ENCODE results near the gene ABCD4.

ABCD4 gene

DNA sequence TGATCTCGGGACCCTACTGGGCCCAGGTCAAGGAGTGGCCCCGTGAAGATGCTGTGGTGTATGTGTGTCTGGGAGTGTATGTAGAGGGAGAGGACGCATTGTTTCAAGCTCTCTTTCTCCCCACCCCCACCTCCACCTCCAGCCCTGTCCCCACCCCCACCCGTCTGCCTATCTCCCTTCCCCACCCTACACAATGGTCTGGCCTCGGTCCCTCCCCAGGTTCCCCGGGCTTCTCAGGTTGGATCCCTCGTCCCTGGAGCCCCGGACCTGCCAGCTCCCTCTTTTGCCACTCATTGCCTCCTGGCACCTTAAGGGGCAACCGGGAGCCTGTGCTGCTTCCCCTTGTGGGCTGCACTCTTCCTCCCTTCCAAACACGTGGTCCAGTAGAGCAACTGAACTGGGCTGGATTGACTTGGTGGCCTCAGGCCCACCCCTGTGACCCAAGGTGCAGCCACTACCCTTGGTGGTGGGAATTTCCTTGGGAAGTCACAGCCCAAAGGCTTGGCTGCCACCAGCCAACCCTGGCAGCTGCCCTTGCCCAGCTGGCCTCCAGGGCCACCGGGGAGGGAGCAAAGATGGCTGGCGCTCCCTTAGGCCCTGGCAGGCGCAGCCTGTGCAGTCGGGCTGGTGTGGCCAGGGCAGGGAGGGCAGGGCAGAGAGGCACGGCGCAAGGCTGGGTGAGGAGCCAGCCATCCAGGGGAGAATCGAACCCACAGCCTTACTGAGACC lies 46.2 kb upstream of the ABCD4 start:
- Histone ChIP-seq H2AK5ac (ENCODE audit: low read length) (no peak overlapping the region), H3K27ac (ENCODE audit: low read depth, low read length) (no peak overlapping the region), H3K36me3 (ENCODE audit: control insufficient read depth in 1 of 2, insufficient read depth in 2 of 2, low read length in 2 of 2) (no peaks in the 10 kb centered on the region), H3K4me3 (ENCODE audit: low read depth, low read length) (no peak overlapping the region), H3K27me3 (ENCODE audit: insufficient read depth, low read length) (no peaks in the 10 kb centered on the region), H3K4me1 (ENCODE audit: control insufficient read depth in 1 of 2, insufficient read depth in 2 of 2, low read length in 2 of 2) (peaks cover 7 to 13% of the 10 kb centered on the region in 2 experiments), H2AFZ (ENCODE audit: insufficient read depth, low read length, poor library complexity) (no peak overlapping the region), H3K4me2 (ENCODE audit: low read length) (peak overlapping the region; percentile 18), H3K79me2 (ENCODE audit: control insufficient read depth, insufficient read depth, low read length, poor library complexity) (no peaks in the 10 kb centered on the region), H2BK5ac (ENCODE audit: low read depth, low read length, poor library complexity) (no peak overlapping the region), H3K79me1 (ENCODE audit: low read length) (no peaks in the 10 kb centered on the region), H3K9me3 (ENCODE audit: insufficient read depth, low read depth, low read length) (no peaks in the 10 kb centered on the region), H3K4ac (ENCODE audit: low read depth, low read length) (no peak overlapping the region), H3K23ac (ENCODE audit: low read length) (no peak overlapping the region), H2BK12ac (ENCODE audit: low read length) (no peak overlapping the region), H3K14ac (ENCODE audit: low read length) (no peak overlapping the region), H4K12ac (ENCODE audit: low read depth, low read length) (no peak overlapping the region), H4K8ac (ENCODE audit: low read depth, low read length) (no peak overlapping the region), H3K9ac (ENCODE audit: low read length) (no peak overlapping the region), H3K18ac (ENCODE audit: low read length) (no peak overlapping the region), H4K91ac (ENCODE audit: low read depth, low read length) (no peak overlapping the region), H2BK120ac (ENCODE audit: insufficient read depth, low read length, poor library complexity) (no peak overlapping the region)
- DNase-seq: no peak
- WGBS (ENCODE audit: extremely low coverage, insufficient coverage, insufficient read length): no CpG with 5 or more reads among the region's 17 CpGs

DNA sequence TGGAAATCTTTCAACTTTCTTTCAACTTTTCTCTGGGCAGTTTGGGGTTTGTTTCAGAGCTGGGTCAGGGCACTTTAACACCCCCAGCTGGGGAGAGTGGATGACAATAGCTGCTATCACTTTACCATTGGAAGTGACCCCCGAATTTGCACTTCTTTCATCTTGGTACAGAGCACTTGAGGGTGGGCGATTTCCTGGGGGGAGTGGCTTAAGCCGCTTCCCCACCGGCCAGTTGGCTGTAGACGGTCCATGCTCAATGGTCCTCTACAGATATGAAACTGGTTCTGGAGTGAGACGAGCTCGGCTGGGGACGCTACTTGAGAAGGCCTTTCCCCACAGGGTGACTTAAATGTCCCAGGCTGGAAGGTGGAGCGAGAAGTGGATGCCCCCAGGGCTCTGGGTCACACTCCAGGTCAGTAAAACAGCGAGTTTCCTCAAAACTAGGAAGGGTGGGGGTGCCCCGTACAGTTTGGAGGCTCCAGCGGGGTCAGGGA lies 45.6 kb upstream of the ABCD4 start, which contains the start of gene VRTN:
VRTN (plus strand) TSS at position 231 of the 494 bp plus-strand sequence. CDS start 8,313 bp downstream, outside the sequence.
- Histone ChIP-seq H3K79me1 (ENCODE audit: low read length) (no peaks in the 10 kb centered on the region), H4K12ac (ENCODE audit: low read depth, low read length) (no peak within 1 kb of the TSS), H3K18ac (ENCODE audit: low read length) (no peak within 1 kb of the TSS), H3K14ac (ENCODE audit: low read length) (no peak within 1 kb of the TSS), H2BK12ac (ENCODE audit: low read length) (no peak within 1 kb of the TSS), H3K9ac (ENCODE audit: low read length) (no peak within 1 kb of the TSS), H2BK5ac (ENCODE audit: low read depth, low read length, poor library complexity) (no peak within 1 kb of the TSS), H4K91ac (ENCODE audit: low read depth, low read length) (no peak within 1 kb of the TSS), H3K4me2 (ENCODE audit: low read length) (peak within 1 kb of the TSS; percentile 18), H3K27ac (ENCODE audit: low read depth, low read length) (no peak within 1 kb of the TSS), H2AFZ (ENCODE audit: insufficient read depth, low read length, poor library complexity) (no peak within 1 kb of the TSS), H3K4ac (ENCODE audit: low read depth, low read length) (no peak within 1 kb of the TSS), H3K27me3 (ENCODE audit: insufficient read depth, low read length) (no peaks in the 10 kb centered on the region), H3K23ac (ENCODE audit: low read length) (no peak within 1 kb of the TSS), H2AK5ac (ENCODE audit: low read length) (no peak within 1 kb of the TSS), H3K36me3 (ENCODE audit: control insufficient read depth in 1 of 2, insufficient read depth in 2 of 2, low read length in 2 of 2) (no peaks in the 10 kb centered on the region), H3K4me1 (ENCODE audit: control insufficient read depth in 1 of 2, insufficient read depth in 2 of 2, low read length in 2 of 2) (peaks cover 7 to 13% of the 10 kb centered on the region in 2 experiments), H3K4me3 (ENCODE audit: low read depth, low read length) (no peak within 1 kb of the TSS), H4K8ac (ENCODE audit: low read depth, low read length) (no peak within 1 kb of the TSS), H2BK120ac (ENCODE audit: insufficient read depth, low read length, poor library complexity) (no peak within 1 kb of the TSS), H3K79me2 (ENCODE audit: control insufficient read depth, insufficient read depth, low read length, poor library complexity) (no peaks in the 10 kb centered on the region), H3K9me3 (ENCODE audit: insufficient read depth, low read depth, low read length) (no peaks in the 10 kb centered on the region)
- DNase-seq: no peak
- WGBS (ENCODE audit: extremely low coverage, insufficient coverage, insufficient read length): no CpG with 5 or more reads among the region's 12 CpGs

DNA sequence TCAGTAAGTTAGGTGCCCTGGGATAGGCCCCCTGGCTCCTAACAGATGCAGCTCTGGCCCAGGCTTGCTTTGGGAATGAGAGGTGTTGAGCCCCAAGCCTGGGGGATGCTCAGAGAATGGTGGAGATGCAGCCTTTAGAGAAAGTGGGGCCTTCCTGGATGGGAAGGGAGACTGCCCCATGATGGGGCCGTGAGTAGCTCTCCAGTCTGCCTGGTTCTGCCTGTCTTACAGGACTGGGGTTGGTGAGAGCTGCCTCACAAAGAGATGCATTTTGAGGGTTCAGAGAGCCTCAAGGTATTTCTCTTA lies 45.0 kb upstream of the ABCD4 start:
- Histone ChIP-seq H3K36me3 (ENCODE audit: control insufficient read depth in 1 of 2, insufficient read depth in 2 of 2, low read length in 2 of 2) (no peaks in the 10 kb centered on the region), H3K4me1 (ENCODE audit: control insufficient read depth in 1 of 2, insufficient read depth in 2 of 2, low read length in 2 of 2) (peaks cover 7 to 13% of the 10 kb centered on the region in 2 experiments), H3K4me2 (ENCODE audit: low read length) (no peak overlapping the region), H4K8ac (ENCODE audit: low read depth, low read length) (no peak overlapping the region), H2AK5ac (ENCODE audit: low read length) (no peak overlapping the region), H4K12ac (ENCODE audit: low read depth, low read length) (no peak overlapping the region), H3K14ac (ENCODE audit: low read length) (no peak overlapping the region), H2BK5ac (ENCODE audit: low read depth, low read length, poor library complexity) (no peak overlapping the region), H2BK12ac (ENCODE audit: low read length) (no peak overlapping the region), H4K91ac (ENCODE audit: low read depth, low read length) (no peak overlapping the region), H3K4ac (ENCODE audit: low read depth, low read length) (no peak overlapping the region), H2AFZ (ENCODE audit: insufficient read depth, low read length, poor library complexity) (no peak overlapping the region), H3K79me1 (ENCODE audit: low read length) (no peaks in the 10 kb centered on the region), H3K27me3 (ENCODE audit: insufficient read depth, low read length) (no peaks in the 10 kb centered on the region), H3K27ac (ENCODE audit: low read depth, low read length) (no peak overlapping the region), H3K23ac (ENCODE audit: low read length) (no peak overlapping the region), H3K4me3 (ENCODE audit: low read depth, low read length) (no peak overlapping the region), H3K18ac (ENCODE audit: low read length) (no peak overlapping the region), H3K9ac (ENCODE audit: low read length) (no peak overlapping the region), H2BK120ac (ENCODE audit: insufficient read depth, low read length, poor library complexity) (no peak overlapping the region), H3K9me3 (ENCODE audit: insufficient read depth, low read depth, low read length) (no peaks in the 10 kb centered on the region), H3K79me2 (ENCODE audit: control insufficient read depth, insufficient read depth, low read length, poor library complexity) (no peaks in the 10 kb centered on the region)
- WGBS (ENCODE audit: extremely low coverage, insufficient coverage, insufficient read length): no CpG with 5 or more reads among the region's 1 CpG
- no peak for DNase-seq

DNA sequence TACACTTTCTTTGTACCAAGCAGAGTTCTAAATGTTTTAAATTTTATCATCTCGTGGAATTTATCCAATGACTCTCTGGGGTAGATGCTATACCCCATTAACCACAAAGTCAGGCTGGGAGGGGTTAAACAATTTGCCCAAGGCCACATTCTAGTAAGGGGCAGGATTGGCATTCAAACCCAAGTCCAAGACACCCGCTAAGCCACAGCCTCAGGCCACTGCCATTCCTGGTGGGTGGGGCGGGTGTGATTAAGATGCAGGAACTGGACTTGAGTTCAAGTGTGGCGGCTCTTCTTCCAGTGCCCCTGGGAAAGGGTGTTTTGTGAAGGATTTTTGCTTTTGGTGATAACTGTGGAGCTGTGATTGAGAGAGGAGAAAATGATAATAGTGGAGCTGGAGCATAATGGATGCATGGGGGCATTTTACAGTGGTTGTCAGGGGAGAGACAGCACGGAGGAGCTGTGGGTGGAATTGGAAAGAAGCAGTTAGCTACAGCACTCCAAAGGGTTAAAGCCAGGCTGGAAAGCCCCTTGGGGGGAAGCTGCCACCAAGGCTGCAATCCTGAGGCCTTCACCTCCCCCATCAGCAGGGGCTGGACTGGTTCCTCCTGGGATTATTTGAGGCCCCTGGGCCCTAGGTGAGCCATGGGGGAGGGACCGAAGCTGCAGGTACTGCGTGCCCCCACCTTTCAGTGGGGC lies 44.5 kb upstream of the ABCD4 start:
- H3K4me3 ChIP-seq (ENCODE audit: low read depth, low read length): no peak overlapping the region
- no peak overlapping the region for H2BK12ac ChIP-seq (ENCODE audit: low read length)
- no CpG with 5 or more reads among the region's 7 CpGs for WGBS (ENCODE audit: extremely low coverage, insufficient coverage, insufficient read length)
- peaks cover 7 to 13% of the 10 kb centered on the region in 2 experiments for H3K4me1 ChIP-seq (ENCODE audit: control insufficient read depth in 1 of 2, insufficient read depth in 2 of 2, low read length in 2 of 2)
- H3K9me3 ChIP-seq (ENCODE audit: insufficient read depth, low read depth, low read length): no peaks in the 10 kb centered on the region
- no peak overlapping the region for H4K12ac ChIP-seq (ENCODE audit: low read depth, low read length)
- no peak overlapping the region for H2AFZ ChIP-seq (ENCODE audit: insufficient read depth, low read length, poor library complexity)
- no peaks in the 10 kb centered on the region for H3K79me2 ChIP-seq (ENCODE audit: control insufficient read depth, insufficient read depth, low read length, poor library complexity)
- no peaks in the 10 kb centered on the region for H3K36me3 ChIP-seq (ENCODE audit: control insufficient read depth in 1 of 2, insufficient read depth in 2 of 2, low read length in 2 of 2)
- no peak overlapping the region for H3K4me2 ChIP-seq (ENCODE audit: low read length)
- no peak overlapping the region for H3K9ac ChIP-seq (ENCODE audit: low read length)
- H3K79me1 ChIP-seq (ENCODE audit: low read length): no peaks in the 10 kb centered on the region
- no peak overlapping the region for H3K14ac ChIP-seq (ENCODE audit: low read length)
- no peak overlapping the region for H3K27ac ChIP-seq (ENCODE audit: low read depth, low read length)
- no peak overlapping the region for H3K18ac ChIP-seq (ENCODE audit: low read length)
- no peak overlapping the region for H2AK5ac ChIP-seq (ENCODE audit: low read length)
- H2BK120ac ChIP-seq (ENCODE audit: insufficient read depth, low read length, poor library complexity): no peak overlapping the region
- no peak overlapping the region for H4K91ac ChIP-seq (ENCODE audit: low read depth, low read length)
- H3K4ac ChIP-seq (ENCODE audit: low read depth, low read length): no peak overlapping the region
- DNase-seq: no peak
- H4K8ac ChIP-seq (ENCODE audit: low read depth, low read length): no peak overlapping the region
- H2BK5ac ChIP-seq (ENCODE audit: low read depth, low read length, poor library complexity): no peak overlapping the region
- H3K27me3 ChIP-seq (ENCODE audit: insufficient read depth, low read length): no peaks in the 10 kb centered on the region
- no peak overlapping the region for H3K23ac ChIP-seq (ENCODE audit: low read length)
